OCI-LY7 (cell line): ENCODE measurements around the gene SAMD15. TPM values are rescaled to one million over a fixed set of nuclear protein-coding genes. Genes with fewer than 3 reads are reported as not detected.

Source experiments
- BruUV-seq: library from RNA; stranded (reverse); fragments of 400-500 nt; replicated peaks from 2 replicates; lab custom pipeline; 2021; lab: Mats Ljungman, UMichigan
- CTCF ChIA-PET: fragments of 300-600 bp; sonication (Branson Sonifier 250); formaldehyde crosslinking; loops from one replicate; lab custom pipeline; 2022; ENCODE audit warnings: antibody characterized with exemption; ENCODE audit not compliant: unreplicated experiment; lab: Charles Lee
- POLR2A ChIA-PET: fragments of 300-600 bp; sonication (Branson Sonifier 250); formaldehyde crosslinking; loops from one replicate; lab custom pipeline; 2022; ENCODE audit warnings: antibody characterized with exemption; lab: Charles Lee
- DNase-seq: peaks from one replicate; pipeline ENCODE4 v3.0.0-alpha.2; 2015; ENCODE audit warnings: low spot score
- H2AFZ ChIP-seq: fragments of 200-600 bp; sonication (generic), shearing (Covaris generic); 2 replicates; pipeline ENCODE4 v1.6.1; 2014; ENCODE audit warnings: mild to moderate bottlenecking, antibody characterized with exemption, low read length, moderate library complexity
- H3K27ac ChIP-seq: fragments of 200-600 bp; sonication (generic); 2 replicates; pipeline ENCODE4 v1.5.1; 2014; ENCODE audit warnings: mixed run types, low read depth, mild to moderate bottlenecking, moderate library complexity, low read length, inconsistent platforms; ENCODE audit not compliant: poor library complexity, severe bottlenecking
- H3K36me3 ChIP-seq: fragments of 200-600 bp; sonication (generic); 2 replicates; pipeline ENCODE4 v1.6.1; 2014; ENCODE audit warnings: mild to moderate bottlenecking, antibody characterized with exemption, low read length, moderate library complexity, mixed read lengths; ENCODE audit not compliant: insufficient read depth
- H3K4me1 ChIP-seq: fragments of 200-600 bp; sonication (generic); 2 replicates; pipeline ENCODE4 v1.5.1; 2014; ENCODE audit warnings: mild to moderate bottlenecking, low read length; ENCODE audit not compliant: insufficient read depth, poor library complexity, severe bottlenecking
- H3K4me2 ChIP-seq: fragments of 200-600 bp; sonication (generic); 2 replicates; pipeline ENCODE4 v1.6.1; 2014; ENCODE audit warnings: mild to moderate bottlenecking, low read length
- H3K4me3 ChIP-seq: fragments of 200-600 bp; sonication (generic); 2 replicates; pipeline ENCODE4 v1.5.1; 2014; ENCODE audit warnings: mild to moderate bottlenecking, low read depth, low read length; ENCODE audit not compliant: poor library complexity, severe bottlenecking
- H3K79me2 ChIP-seq: fragments of 200-600 bp; sonication (generic); 2 replicates; pipeline ENCODE4 v1.6.1; 2016; ENCODE audit warnings: low read depth, mild to moderate bottlenecking, low read length, moderate library complexity, mixed read lengths; ENCODE audit not compliant: insufficient read depth
- H3K9me2 ChIP-seq: fragments of 200-600 bp; sonication (generic); 2 replicates; pipeline ENCODE4 v1.6.1; 2016; ENCODE audit warnings: mild to moderate bottlenecking, low read length, mixed read lengths; ENCODE audit not compliant: insufficient read depth
- H3K9me3 ChIP-seq: fragments of 200-600 bp; sonication (generic); 2 replicates; pipeline ENCODE4 v1.6.1; 2014; ENCODE audit warnings: mild to moderate bottlenecking, mixed run types, low read length, mixed read lengths
- H4K20me1 ChIP-seq: fragments of 200-600 bp; sonication (generic); 2 replicates; pipeline ENCODE4 v1.6.1; 2014; ENCODE audit warnings: mild to moderate bottlenecking, antibody characterized with exemption, low read length, moderate library complexity, mixed read lengths; ENCODE audit not compliant: insufficient read depth
- EZH2phosphoT487 ChIP-seq: fragments of 200-600 bp; sonication (generic); IDR thresholded peaks from 2 replicates; pipeline ENCODE4 v1.6.1; 2018; ENCODE audit warnings: low read depth, borderline replicate concordance, mild to moderate bottlenecking, mixed run types, antibody characterized with exemption, low read length, moderate library complexity, mixed read lengths
- intact Hi-C: fragments of 100-400 bp; cut with micrococcal nuclease; formaldehyde crosslinking; loops from one replicate; pipeline ENCODE4 v1.10.0; 2022; ENCODE audit not compliant: unreplicated experiment
- total RNA-seq, 2 experiments: library from RNA; depleted of rRNA in 1 of 2; stranded (reverse); fragments of >200 nt in 1 of 2; shearing (Covaris generic) in 1 of 2; gene quantifications; 2 replicates each; pipeline ENCODE4 v1.2.3, GENCODE V29; 2014 to 2022
- TF ChIP-seq, protein P1 (sequence below): fragments of 200-600 bp; sonication (generic); conservative IDR thresholded peaks from 2 replicates; pipeline ENCODE4 v1.5.1; 2014; ENCODE audit warnings: mild to moderate bottlenecking, antibody characterized with exemption, low read length, moderate library complexity, mixed read lengths

SAMD15 gene
- total RNA-seq, 2 experiments from 2014 or later = 1.1 to 2.0 TPM

DNA sequence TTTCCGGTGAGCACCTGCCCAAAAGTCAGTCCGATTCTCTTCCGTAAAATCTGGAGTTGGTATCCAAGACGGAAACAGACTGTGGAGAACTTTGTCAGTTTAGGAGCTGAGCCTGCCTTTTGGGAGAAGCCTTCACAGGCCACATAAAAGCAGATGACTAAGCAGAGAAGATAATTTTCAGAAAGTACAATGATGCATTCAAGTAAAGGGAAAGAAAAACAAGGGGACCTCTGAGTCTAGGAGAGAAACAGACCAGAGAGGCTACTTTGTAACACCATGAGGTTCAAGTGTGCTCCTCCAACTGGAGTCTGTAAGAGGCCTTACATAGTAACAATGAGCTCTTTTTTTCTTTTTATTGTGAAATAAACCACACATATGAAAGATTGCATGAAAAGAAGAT is 21.4 kb upstream of the SAMD15 start:
- Histone ChIP-seq H3K4me3 (no peak overlapping the region), H2AFZ (no peak overlapping the region), H3K79me2 (peaks cover 52% of the 10 kb centered on the region; the same call in 1 of the 2 replicates), H3K36me3 (peaks cover 41% of the 10 kb centered on the region), H3K4me1 (peaks cover 6% of the 10 kb centered on the region), H3K9me2 (no peaks in the 10 kb centered on the region), H3K9me3 (no peaks in the 10 kb centered on the region), H4K20me1 (no peaks in the 10 kb centered on the region), H3K27ac (no peak overlapping the region), H3K4me2 (no peak overlapping the region)
- no TSS peak for BruUV-seq
- ChIA-PET CTCF (no interaction called here), POLR2A (interaction anchor here (1.1 kb wide), 1 partner anchor 9 kb away, joined by 4 read pairs; no protein-coding TSS in a partner anchor)
- TF ChIP-seq, protein P1, sequence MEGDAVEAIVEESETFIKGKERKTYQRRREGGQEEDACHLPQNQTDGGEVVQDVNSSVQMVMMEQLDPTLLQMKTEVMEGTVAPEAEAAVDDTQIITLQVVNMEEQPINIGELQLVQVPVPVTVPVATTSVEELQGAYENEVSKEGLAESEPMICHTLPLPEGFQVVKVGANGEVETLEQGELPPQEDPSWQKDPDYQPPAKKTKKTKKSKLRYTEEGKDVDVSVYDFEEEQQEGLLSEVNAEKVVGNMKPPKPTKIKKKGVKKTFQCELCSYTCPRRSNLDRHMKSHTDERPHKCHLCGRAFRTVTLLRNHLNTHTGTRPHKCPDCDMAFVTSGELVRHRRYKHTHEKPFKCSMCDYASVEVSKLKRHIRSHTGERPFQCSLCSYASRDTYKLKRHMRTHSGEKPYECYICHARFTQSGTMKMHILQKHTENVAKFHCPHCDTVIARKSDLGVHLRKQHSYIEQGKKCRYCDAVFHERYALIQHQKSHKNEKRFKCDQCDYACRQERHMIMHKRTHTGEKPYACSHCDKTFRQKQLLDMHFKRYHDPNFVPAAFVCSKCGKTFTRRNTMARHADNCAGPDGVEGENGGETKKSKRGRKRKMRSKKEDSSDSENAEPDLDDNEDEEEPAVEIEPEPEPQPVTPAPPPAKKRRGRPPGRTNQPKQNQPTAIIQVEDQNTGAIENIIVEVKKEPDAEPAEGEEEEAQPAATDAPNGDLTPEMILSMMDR = no peak
- TF ChIP-seq EZH2phosphoT487 = no peak
- intact Hi-C loops = no loop called here
- DNase-seq = no peak

GRCh38 chr14:77356899-77357298 is 20.3 kb upstream of the SAMD15 start:
- POLR2A ChIA-PET = interaction anchor here (0.5 to 1.6 kb wide), 4 partner anchors 11 to 262 kb away, joined by 3 to 6 read pairs (median 4); no protein-coding TSS in a partner anchor
- no TSS peak for BruUV-seq
- H3K4me3 ChIP-seq = no peak overlapping the region

DNA sequence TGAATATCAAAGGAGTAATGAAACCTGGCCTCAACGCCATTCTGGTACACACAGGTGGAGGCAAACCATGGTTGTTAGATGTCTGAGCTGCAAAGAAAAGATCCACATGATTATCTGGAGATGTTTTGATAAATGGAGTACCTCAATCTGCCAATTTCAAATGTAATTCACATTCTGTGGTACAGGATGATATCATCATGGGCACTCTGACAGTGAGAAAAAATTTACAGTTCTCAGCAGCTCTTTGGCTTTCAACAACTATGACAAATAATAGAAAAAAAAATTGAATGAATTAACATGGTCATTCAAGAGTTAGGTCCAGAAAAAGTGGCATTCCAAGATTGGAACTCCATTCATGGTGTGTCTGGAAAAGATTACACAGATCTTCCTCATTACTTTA is 17.6 kb upstream of the SAMD15 start:
- no TSS peak for BruUV-seq
- Histone ChIP-seq H3K36me3 (peaks cover 59% of the 10 kb centered on the region), H3K4me1 (peaks cover 16% of the 10 kb centered on the region), H3K4me2 (no peak overlapping the region), H3K4me3 (no peak overlapping the region), H3K9me2 (no peaks in the 10 kb centered on the region), H3K27ac (no peak overlapping the region), H4K20me1 (no peaks in the 10 kb centered on the region), H2AFZ (no peak overlapping the region), H3K9me3 (peaks cover 14% of the 10 kb centered on the region; the same call in 1 of the 2 replicates), H3K79me2 (peaks cover 79% of the 10 kb centered on the region)
- DNase-seq = no peak
- intact Hi-C loops = no loop called here
- CTCF ChIA-PET = no interaction called here
- POLR2A ChIA-PET = interaction anchor here (0.6 to 1.2 kb wide), 2 partner anchors 18 to 19 kb away, joined by 3 to 5 read pairs; partner anchors contain the start of genes SAMD15 and TMED8
- TF ChIP-seq, protein P1 = no peak
- TF ChIP-seq EZH2phosphoT487 = no peak

More at GRCh38 chr14:77356899-77357298, 20.3 kb upstream of the SAMD15 start:
- DNase-seq = no peak
- no peak overlapping the region for H3K27ac ChIP-seq
- no peak overlapping the region for H3K4me2 ChIP-seq
- H4K20me1 ChIP-seq = no peaks in the 10 kb centered on the region
- H3K9me2 ChIP-seq = no peaks in the 10 kb centered on the region
- CTCF ChIA-PET = no interaction called here
- H3K9me3 ChIP-seq = peaks cover 8% of the 10 kb centered on the region; the same call in 1 of the 2 replicates
- peaks cover 16% of the 10 kb centered on the region for H3K4me1 ChIP-seq
- no peak overlapping the region for H2AFZ ChIP-seq
- TF ChIP-seq, protein P1 = no peak
- no peak for TF ChIP-seq EZH2phosphoT487
- peaks cover 60% of the 10 kb centered on the region for H3K79me2 ChIP-seq
- H3K36me3 ChIP-seq = peaks cover 44% of the 10 kb centered on the region
- intact Hi-C loops = no loop called here
